PC-9 (cell line): ENCODE measurements around the gene TAS2R14. TPM values are rescaled to one million over a fixed set of nuclear protein-coding genes. Genes with fewer than 3 reads are reported as not detected.

Source experiments
- BruUV-seq: library from RNA; stranded (reverse); fragments of 400-500 nt; replicated peaks from 2 replicates; lab custom pipeline; 2021; lab: Mats Ljungman, UMichigan
- CTCF ChIA-PET: fragments of 300-600 bp; sonication (Branson Sonifier 250); formaldehyde crosslinking; loops from one replicate; lab custom pipeline; 2022; ENCODE audit warnings: antibody characterized with exemption; lab: Charles Lee
- POLR2A ChIA-PET: fragments of 300-600 bp; sonication (Branson Sonifier 250); formaldehyde crosslinking; loops from one replicate; lab custom pipeline; 2022; ENCODE audit warnings: antibody characterized with exemption; ENCODE audit not compliant: unreplicated experiment; lab: Charles Lee
- DNase-seq, 2 experiments: peaks; one replicate each; pipeline versions ENCODE4 v3.0.0 to v3.0.0-alpha.2; 2015 to 2022; ENCODE audit warnings: mixed read lengths in 1 of 2
- H2AFZ ChIP-seq: fragments of 200-600 bp; sonication (generic); 2 replicates; pipeline ENCODE4 v1.8.1; 2017; ENCODE audit warnings: antibody characterized with exemption
- H3F3A ChIP-seq: fragments of 200-600 bp; sonication (generic); 2 replicates; pipeline ENCODE4 v1.8.1; 2017; ENCODE audit warnings: antibody characterized with exemption, mild to moderate bottlenecking, low read depth; ENCODE audit not compliant: insufficient read depth
- H3K27ac ChIP-seq: fragments of 200-600 bp; sonication (generic); 2 replicates; pipeline ENCODE4 v1.6.1; 2016; ENCODE audit warnings: mixed run types
- H3K27me3 ChIP-seq: fragments of 200-600 bp; sonication (generic); 2 replicates; pipeline ENCODE4 v1.6.1; 2016; ENCODE audit warnings: low read depth, mixed run types; ENCODE audit not compliant: insufficient read depth
- H3K36me3 ChIP-seq: fragments of 200-600 bp; sonication (generic); 2 replicates; pipeline ENCODE4 v1.6.1; 2016; ENCODE audit warnings: low read depth, mixed run types
- H3K4me1 ChIP-seq: fragments of 200-600 bp; sonication (generic); replicated peaks from 2 replicates; pipeline ENCODE4 v1.6.1; 2016; ENCODE audit warnings: mixed run types; ENCODE audit not compliant: insufficient read depth
- H3K4me2 ChIP-seq: fragments of 200-600 bp; sonication (generic); 2 replicates; pipeline ENCODE4 v1.6.1; 2017; ENCODE audit warnings: mixed run types
- H3K4me3 ChIP-seq: fragments of 200-600 bp; sonication (generic); 2 replicates; pipeline ENCODE4 v1.6.1; 2016; ENCODE audit warnings: mixed run types
- H3K79me2 ChIP-seq: fragments of 200-600 bp; sonication (generic); 2 replicates; pipeline ENCODE4 v1.6.1; 2017; ENCODE audit warnings: low read depth, mixed run types
- H3K9me2 ChIP-seq: fragments of 200-600 bp; sonication (generic); 2 replicates; pipeline ENCODE4 v1.8.1; 2017; ENCODE audit warnings: mild to moderate bottlenecking; ENCODE audit not compliant: insufficient read depth
- H3K9me3 ChIP-seq: fragments of 200-600 bp; sonication (generic); 2 replicates; pipeline ENCODE4 v1.8.1; 2016; ENCODE audit warnings: low read depth; ENCODE audit not compliant: insufficient read depth
- H4K20me1 ChIP-seq: fragments of 200-600 bp; sonication (generic); 2 replicates; pipeline ENCODE4 v1.8.1; 2017; ENCODE audit not compliant: insufficient read depth
- CTCF ChIP-seq: fragments of 200-600 bp; sonication (generic); conservative IDR thresholded peaks from 2 replicates; pipeline ENCODE4 v1.6.1; 2017; ENCODE audit warnings: mixed run types, antibody characterized with exemption, mild to moderate bottlenecking, moderate library complexity
- EZH2 ChIP-seq: fragments of 200-600 bp; sonication (generic); IDR thresholded peaks from 2 replicates; pipeline ENCODE4 v1.8.0; 2017; ENCODE audit warnings: antibody characterized with exemption, low read depth
- intact Hi-C: fragments of 100-400 bp; cut with micrococcal nuclease; formaldehyde crosslinking; loops from one replicate; pipeline ENCODE4 v1.10.0; 2022; ENCODE audit not compliant: unreplicated experiment
- total RNA-seq: library from RNA; stranded (reverse); gene quantifications from 2 replicates; pipeline ENCODE4 v1.2.3, GENCODE V29; 2021

The TAS2R14 gene
- total RNA-seq, 1 experiment from 2014 or later, result 3.3 TPM

- Histone ChIP-seq H4K20me1 (no peaks in the 10 kb centered on the region), H3K4me3 (no peak overlapping the region), H3K36me3 (no peaks in the 10 kb centered on the region), H3K79me2 (no peaks in the 10 kb centered on the region), H3K9me2 (no peaks in the 10 kb centered on the region), H3K4me1 (no peaks in the 10 kb centered on the region), H2AFZ (no peak overlapping the region), H3K27ac (no peak overlapping the region), H3K4me2 (no peak overlapping the region), H3K9me3 (no peaks in the 10 kb centered on the region), H3K27me3 (no peaks in the 10 kb centered on the region), H3F3A (no peaks in the 10 kb centered on the region)
- ChIA-PET CTCF (no interaction called here), POLR2A (no interaction called here)
- intact Hi-C loops, result no loop called here
- no peak for DNase-seq
- no peak for TF ChIP-seq CTCF
- TF ChIP-seq EZH2, result no peak
- BruUV-seq, result no TSS peak
Observed at GRCh38 chr12:10952645-10953044, 13.6 kb upstream of the TAS2R14 start.

GRCh38 chr12:10943167-10943566, 4.1 kb upstream of the TAS2R14 start:
- H3K4me1 ChIP-seq, result peaks cover 32% of the 10 kb centered on the region
- H2AFZ ChIP-seq, result no peak overlapping the region
- peaks cover 8% of the 10 kb centered on the region; the same call in 1 of the 2 replicates for H3F3A ChIP-seq
- H3K4me3 ChIP-seq, result no peak overlapping the region
- peak overlapping the region; percentile 87 for H3K27ac ChIP-seq
- DNase-seq, result no peak
- H3K9me2 ChIP-seq, result no peaks in the 10 kb centered on the region
- H3K27me3 ChIP-seq, result no peaks in the 10 kb centered on the region
- TF ChIP-seq CTCF, result no peak
- no peak for TF ChIP-seq EZH2
- no peaks in the 10 kb centered on the region for H4K20me1 ChIP-seq
- POLR2A ChIA-PET, result no interaction called here
- H3K9me3 ChIP-seq, result peaks cover 4% of the 10 kb centered on the region
- CTCF ChIA-PET, result no interaction called here
- no peaks in the 10 kb centered on the region for H3K79me2 ChIP-seq
- BruUV-seq, result no TSS peak
- 0 out of 2 replicates have a peak overlapping the region, but pooled peaks have one; percentile 49 for H3K4me2 ChIP-seq
- no peaks in the 10 kb centered on the region for H3K36me3 ChIP-seq
- intact Hi-C loops, result no loop called here

- H3K36me3 ChIP-seq, result no peaks in the 10 kb centered on the region
- TF ChIP-seq EZH2 (no peak), CTCF (no peak)
- CTCF ChIA-PET, result no interaction called here
Observed at GRCh38 chr12:10941916-10942607, 3.0 kb upstream of the TAS2R14 start.

More at GRCh38 chr12:10941916-10942607, 3.0 kb upstream of the TAS2R14 start:
- POLR2A ChIA-PET, result interaction anchor here (0.6 kb wide), 1 partner anchor 829 kb away, joined by 3 read pairs; no protein-coding TSS in a partner anchor
- Histone ChIP-seq H3K4me2 (peak overlapping the region; percentile 49), H3K79me2 (no peaks in the 10 kb centered on the region), H2AFZ (peak overlapping the region; percentile 74), H3K4me1 (peaks cover 32% of the 10 kb centered on the region), H3F3A (peaks cover 8% of the 10 kb centered on the region; the same call in 1 of the 2 replicates), H3K9me3 (peaks cover 4% of the 10 kb centered on the region), H4K20me1 (no peaks in the 10 kb centered on the region), H3K27ac (peak overlapping the region; percentile 87), H3K9me2 (no peaks in the 10 kb centered on the region), H3K27me3 (no peaks in the 10 kb centered on the region), H3K4me3 (no peak overlapping the region)
- DNase-seq, result peak; percentile 83 to 87
- intact Hi-C loops, result no loop called here
- BruUV-seq, result TSS peak; percentile 87
